ENCODE measurements around the gene PXMP4.

Gene PXMP4

GRCh38 chr20:33654680-33655161 is 65.4 kb downstream of the PXMP4 start:
- no peak for DNase-seq (ENCODE audit: low read depth)

- DNase-seq (ENCODE audit: low read depth) = no peak
Observed at GRCh38 chr20:33653900-33654596, 66.1 kb downstream of the PXMP4 start.

GRCh38 chr20:33653218-33653899 is 66.8 kb downstream of the PXMP4 start:
- DNase-seq (ENCODE audit: low read depth) = no peak

All from stimulated activated CD8-positive, alpha-beta memory T cell treated with anti-CD3 and anti-CD28 coated beads, Interleukin-15, amount 100 ng/mL, for 1 hour (primary cell).